ENCODE measurements around the gene CLDN19. TPM values are rescaled to one million over a fixed set of nuclear protein-coding genes. Genes with fewer than 3 reads are reported as not detected.
"Not testable (repeated sequence)": the region's sequence is repeated elsewhere in the genome, so short reads cannot be mapped to it uniquely, and the experiment has no call there.

The CLDN19 gene
- total and polyA plus RNA-seq, 5 donors from 2014 or later: not detected

DNA sequence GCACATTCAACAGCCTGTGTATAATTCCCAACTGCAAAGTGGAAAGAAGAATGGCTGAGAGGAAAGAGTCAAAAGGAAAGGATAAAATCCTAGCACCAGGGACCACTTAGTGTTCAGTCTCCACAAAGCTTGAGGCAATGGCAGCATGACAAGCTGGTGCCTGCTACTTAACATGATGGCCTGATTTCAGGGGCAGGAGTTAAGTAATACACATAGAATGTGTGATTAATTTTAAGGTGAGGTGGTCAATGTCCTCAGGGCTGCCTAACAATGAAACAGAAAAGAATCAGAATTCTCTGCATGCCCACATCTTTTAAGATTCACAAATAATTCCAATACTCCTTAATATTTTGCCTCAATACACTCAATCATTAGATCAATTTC, 17.8 kb upstream of the CLDN19 start:
- ATAC-seq (ENCODE audit: low read depth in 2 of 2) (no peak), DNase-seq (no peak)
- Histone ChIP-seq H3K4me1 (ENCODE audit: control insufficient read depth, insufficient read depth, low read length, poor library complexity, severe bottlenecking) (no peaks in the 10 kb centered on the region), H3K27ac (ENCODE audit: insufficient read depth, low read length, poor library complexity, severe bottlenecking) (no peak overlapping the region), H3K36me3 (ENCODE audit: control insufficient read depth, insufficient read depth, low read length) (peaks cover 65% of the 10 kb centered on the region), H3K9me3 (ENCODE audit: control insufficient read depth in 2 of 2, low read length in 2 of 2) (no peaks in the 10 kb centered on the region), H3K27me3 (ENCODE audit: control insufficient read depth, insufficient read depth, low read length) (no peaks in the 10 kb centered on the region), H3K4me3 (ENCODE audit: low read depth, low read length) (no peak overlapping the region)
- Mint-ChIP-seq H3K36me3 (peaks cover 46% of the 10 kb centered on the region), H3K4me1 (peaks cover 4 to 12% (median 7%) of the 10 kb centered on the region in 4 donors), H3K27ac (no peak overlapping the region), H3K4me3 (no peak overlapping the region), H3K9me3 (no peaks in the 10 kb centered on the region), H3K27me3 (no peaks in the 10 kb centered on the region)

DNA sequence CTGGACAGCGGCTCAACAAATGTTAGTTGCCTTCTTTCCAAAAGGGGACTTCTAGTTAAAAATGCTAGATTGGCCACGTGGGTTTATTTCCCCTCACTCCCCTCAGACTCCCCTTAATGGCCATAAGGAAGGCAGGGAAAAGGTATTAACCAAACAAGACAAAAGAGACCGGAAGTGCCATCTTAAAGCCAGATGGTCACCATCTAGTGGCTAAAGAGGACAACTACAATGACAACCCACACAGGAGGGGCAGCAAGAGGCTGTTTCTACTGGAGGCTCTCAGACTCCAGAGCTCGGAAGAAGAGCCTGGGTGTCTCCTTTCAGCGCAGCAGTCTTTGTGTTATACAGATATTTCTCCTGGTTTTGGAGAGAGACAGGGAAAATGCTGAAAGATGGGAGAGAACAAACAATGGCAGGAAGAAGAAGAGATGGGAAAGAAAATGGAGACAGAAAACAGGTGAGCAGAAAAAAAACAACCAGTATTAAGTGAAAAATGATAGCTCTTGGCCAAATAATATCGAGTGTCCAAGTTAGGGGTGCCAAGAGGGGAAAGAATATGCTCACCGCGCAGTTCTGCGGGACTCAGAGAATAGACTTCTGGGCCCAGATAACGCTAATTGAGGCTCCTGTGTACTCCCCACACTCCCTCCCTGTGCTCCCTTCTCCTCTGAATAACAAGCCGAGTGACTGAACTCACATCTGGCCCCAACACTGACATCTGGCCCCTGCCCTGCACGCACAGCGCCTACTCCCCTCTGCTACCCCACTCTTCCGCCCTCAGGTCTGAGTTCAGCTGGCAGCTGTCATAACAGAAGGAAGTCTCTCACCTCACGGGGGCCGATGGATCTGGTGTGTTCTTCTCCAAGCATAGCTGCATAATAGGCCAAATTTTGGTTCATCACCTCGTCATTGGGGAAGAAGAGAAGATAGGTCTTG, 17.2 kb upstream of the CLDN19 start:
- ATAC-seq (ENCODE audit: low read depth in 2 of 2) (peak in 1 of 2 donors; percentile 50), DNase-seq (peak in 2 of 3 donors; percentile 32 to 60)
- Mint-ChIP-seq H3K4me3 (peak overlapping the region in 1 of 4 donors; percentile 74), H3K9me3 (no peaks in the 10 kb centered on the region), H3K27ac (peak overlapping the region in 2 of 3 donors; percentile 80 to 83), H3K27me3 (no peaks in the 10 kb centered on the region), H3K36me3 (peaks cover 52% of the 10 kb centered on the region), H3K4me1 (peaks cover 4 to 8% (median 6%) of the 10 kb centered on the region in 4 donors)
- H3K27ac ChIP-seq (ENCODE audit: insufficient read depth, low read length, poor library complexity, severe bottlenecking): no peak overlapping the region
- no peaks in the 10 kb centered on the region for H3K9me3 ChIP-seq (ENCODE audit: control insufficient read depth in 2 of 2, low read length in 2 of 2)
- no peaks in the 10 kb centered on the region for H3K27me3 ChIP-seq (ENCODE audit: control insufficient read depth, insufficient read depth, low read length)
- H3K36me3 ChIP-seq (ENCODE audit: control insufficient read depth, insufficient read depth, low read length): peaks cover 71% of the 10 kb centered on the region
- no peaks in the 10 kb centered on the region for H3K4me1 ChIP-seq (ENCODE audit: control insufficient read depth, insufficient read depth, low read length, poor library complexity, severe bottlenecking)
- H3K4me3 ChIP-seq (ENCODE audit: low read depth, low read length): no peak overlapping the region

DNA sequence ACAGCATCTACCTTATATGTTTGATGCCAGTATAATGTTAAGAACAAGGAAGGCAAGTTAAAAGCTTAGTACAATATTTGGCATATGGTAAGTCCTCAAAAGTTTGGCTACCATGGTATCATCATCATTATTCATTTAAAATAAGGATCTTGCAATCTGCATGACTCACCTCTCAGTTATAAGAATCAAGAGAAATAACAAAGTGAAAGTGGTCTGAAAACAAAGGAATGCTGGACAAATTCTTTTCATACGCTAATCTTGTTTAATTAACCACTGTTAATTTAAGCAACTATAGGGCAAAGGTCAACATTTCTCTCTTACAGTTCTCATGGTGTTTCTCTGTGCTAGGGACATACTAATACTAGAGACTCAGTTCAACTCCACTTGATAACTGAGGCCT, 13.0 kb upstream of the CLDN19 start:
- H3K4me3 ChIP-seq (ENCODE audit: low read depth, low read length): no peak overlapping the region
- H3K27ac ChIP-seq (ENCODE audit: insufficient read depth, low read length, poor library complexity, severe bottlenecking): no peak overlapping the region
- H3K4me1 ChIP-seq (ENCODE audit: control insufficient read depth, insufficient read depth, low read length, poor library complexity, severe bottlenecking): no peaks in the 10 kb centered on the region
- H3K4me3 Mint-ChIP-seq: no peak overlapping the region
- H3K4me1 Mint-ChIP-seq: peaks cover 4 to 8% (median 6%) of the 10 kb centered on the region in 4 donors
- H3K9me3 Mint-ChIP-seq: peaks cover 0 to 4% (median 0%) of the 10 kb centered on the region in 7 donors
- H3K36me3 Mint-ChIP-seq: peaks cover 78% of the 10 kb centered on the region
- no peak for DNase-seq
- no peaks in the 10 kb centered on the region for H3K27me3 ChIP-seq (ENCODE audit: control insufficient read depth, insufficient read depth, low read length)
- H3K36me3 ChIP-seq (ENCODE audit: control insufficient read depth, insufficient read depth, low read length): peaks cover 71% of the 10 kb centered on the region
- no peaks in the 10 kb centered on the region for H3K27me3 Mint-ChIP-seq
- no peak for ATAC-seq (ENCODE audit: low read depth in 2 of 2)
- peak overlapping the region in 1 of 3 donors; percentile 74 for H3K27ac Mint-ChIP-seq
- H3K9me3 ChIP-seq (ENCODE audit: control insufficient read depth in 2 of 2, low read length in 2 of 2): no peaks in the 10 kb centered on the region

DNA sequence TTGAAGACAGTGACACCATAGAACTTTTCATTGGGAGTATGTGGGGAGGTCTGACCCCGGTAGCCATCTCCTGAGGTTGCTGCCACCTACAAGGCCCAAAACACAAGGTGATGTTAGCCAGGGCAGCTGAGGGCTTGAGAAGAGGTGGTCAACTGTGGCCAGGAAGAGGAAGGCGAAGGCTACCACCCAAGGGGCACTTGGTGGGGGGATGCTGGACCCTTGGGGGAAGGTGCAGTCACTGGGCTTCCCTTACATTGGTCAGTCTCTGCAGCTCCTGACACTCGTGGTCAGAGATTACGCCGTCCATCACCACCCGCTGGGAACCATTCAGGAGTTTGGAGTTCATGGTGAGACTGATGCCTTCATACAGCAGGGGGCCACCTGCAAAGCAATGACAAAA, 12.2 kb upstream of the CLDN19 start:
- Histone ChIP-seq H3K27me3 (ENCODE audit: control insufficient read depth, insufficient read depth, low read length) (no peaks in the 10 kb centered on the region), H3K36me3 (ENCODE audit: control insufficient read depth, insufficient read depth, low read length) (peaks cover 67% of the 10 kb centered on the region), H3K4me1 (ENCODE audit: control insufficient read depth, insufficient read depth, low read length, poor library complexity, severe bottlenecking) (no peaks in the 10 kb centered on the region), H3K27ac (ENCODE audit: insufficient read depth, low read length, poor library complexity, severe bottlenecking) (no peak overlapping the region), H3K9me3 (ENCODE audit: control insufficient read depth in 2 of 2, low read length in 2 of 2) (no peaks in the 10 kb centered on the region), H3K4me3 (ENCODE audit: low read depth, low read length) (no peak overlapping the region)
- DNase-seq (no peak), ATAC-seq (ENCODE audit: low read depth in 2 of 2) (no peak)
- Mint-ChIP-seq H3K4me1 (peaks cover 4 to 8% (median 5%) of the 10 kb centered on the region in 4 donors), H3K27me3 (no peaks in the 10 kb centered on the region), H3K27ac (peak overlapping the region; percentile 11 to 45 (median 44)), H3K9me3 (peaks cover 0 to 4% (median 0%) of the 10 kb centered on the region in 7 donors), H3K36me3 (peaks cover 75% of the 10 kb centered on the region), H3K4me3 (no peak overlapping the region)

DNA sequence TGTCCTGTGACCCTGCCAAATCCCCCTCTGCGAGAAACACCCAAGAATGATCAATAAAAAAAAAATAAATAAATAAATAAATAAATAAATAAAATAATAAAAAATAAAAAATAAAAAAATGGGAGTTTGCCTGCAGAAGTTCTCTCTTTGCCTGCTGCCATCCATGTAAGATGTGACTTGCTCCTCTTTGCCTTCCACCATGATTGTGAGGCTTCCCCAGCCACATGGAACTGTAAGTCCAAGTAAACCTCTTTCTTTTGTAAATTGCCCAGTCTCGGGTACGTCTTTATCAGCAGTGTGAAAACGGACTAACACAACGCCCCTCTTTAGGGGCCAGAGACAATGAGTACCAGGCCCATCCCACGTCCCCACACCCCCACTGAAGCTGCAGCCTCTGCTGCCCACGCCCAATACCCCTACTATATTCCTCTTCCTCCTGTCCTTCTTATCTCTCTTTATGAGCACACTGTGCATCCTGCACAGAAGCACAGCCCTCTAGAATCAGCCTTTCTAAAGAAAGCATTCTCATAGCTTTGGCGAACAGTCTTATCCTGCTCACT, 11.6 kb upstream of the CLDN19 start:
- not testable (repeated sequence) for H3K27ac ChIP-seq (ENCODE audit: insufficient read depth, low read length, poor library complexity, severe bottlenecking); H3K4me3 ChIP-seq (ENCODE audit: low read depth, low read length); H3K27me3 Mint-ChIP-seq; H3K27me3 ChIP-seq (ENCODE audit: control insufficient read depth, insufficient read depth, low read length); H3K4me3 Mint-ChIP-seq; DNase-seq; ATAC-seq (ENCODE audit: low read depth in 2 of 2); H3K9me3 Mint-ChIP-seq; H3K4me1 ChIP-seq (ENCODE audit: control insufficient read depth, insufficient read depth, low read length, poor library complexity, severe bottlenecking); H3K9me3 ChIP-seq (ENCODE audit: control insufficient read depth in 2 of 2, low read length in 2 of 2); H3K4me1 Mint-ChIP-seq
- Mint-ChIP-seq H3K36me3 (peaks cover 68% of the 10 kb centered on the region), H3K27ac (peak overlapping the region in 2 of 3 donors; percentile 45 to 86)
- H3K36me3 ChIP-seq (ENCODE audit: control insufficient read depth, insufficient read depth, low read length): peaks cover 67% of the 10 kb centered on the region

DNA sequence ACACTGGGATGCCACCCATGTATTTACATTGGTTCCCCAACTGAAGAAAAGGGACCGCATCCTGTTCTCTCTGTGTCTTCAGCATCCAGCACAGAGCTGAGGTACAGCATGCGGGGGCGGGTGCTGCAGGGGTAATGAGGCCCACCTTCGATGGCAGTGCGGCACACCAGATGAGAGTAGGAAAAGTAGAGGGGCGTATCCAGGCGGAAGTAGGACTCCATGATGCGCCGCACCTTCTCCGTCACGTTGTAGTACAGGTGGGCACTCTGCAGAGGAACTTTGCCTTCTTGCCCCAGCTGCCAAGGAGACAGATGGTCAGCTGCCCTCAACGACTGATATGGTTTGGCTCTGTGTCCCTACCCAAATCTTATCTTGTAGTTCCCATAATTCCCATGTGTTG, 10.0 kb upstream of the CLDN19 start:
- peaks cover 58% of the 10 kb centered on the region for H3K36me3 ChIP-seq (ENCODE audit: control insufficient read depth, insufficient read depth, low read length)
- H3K36me3 Mint-ChIP-seq: peaks cover 63% of the 10 kb centered on the region

DNA sequence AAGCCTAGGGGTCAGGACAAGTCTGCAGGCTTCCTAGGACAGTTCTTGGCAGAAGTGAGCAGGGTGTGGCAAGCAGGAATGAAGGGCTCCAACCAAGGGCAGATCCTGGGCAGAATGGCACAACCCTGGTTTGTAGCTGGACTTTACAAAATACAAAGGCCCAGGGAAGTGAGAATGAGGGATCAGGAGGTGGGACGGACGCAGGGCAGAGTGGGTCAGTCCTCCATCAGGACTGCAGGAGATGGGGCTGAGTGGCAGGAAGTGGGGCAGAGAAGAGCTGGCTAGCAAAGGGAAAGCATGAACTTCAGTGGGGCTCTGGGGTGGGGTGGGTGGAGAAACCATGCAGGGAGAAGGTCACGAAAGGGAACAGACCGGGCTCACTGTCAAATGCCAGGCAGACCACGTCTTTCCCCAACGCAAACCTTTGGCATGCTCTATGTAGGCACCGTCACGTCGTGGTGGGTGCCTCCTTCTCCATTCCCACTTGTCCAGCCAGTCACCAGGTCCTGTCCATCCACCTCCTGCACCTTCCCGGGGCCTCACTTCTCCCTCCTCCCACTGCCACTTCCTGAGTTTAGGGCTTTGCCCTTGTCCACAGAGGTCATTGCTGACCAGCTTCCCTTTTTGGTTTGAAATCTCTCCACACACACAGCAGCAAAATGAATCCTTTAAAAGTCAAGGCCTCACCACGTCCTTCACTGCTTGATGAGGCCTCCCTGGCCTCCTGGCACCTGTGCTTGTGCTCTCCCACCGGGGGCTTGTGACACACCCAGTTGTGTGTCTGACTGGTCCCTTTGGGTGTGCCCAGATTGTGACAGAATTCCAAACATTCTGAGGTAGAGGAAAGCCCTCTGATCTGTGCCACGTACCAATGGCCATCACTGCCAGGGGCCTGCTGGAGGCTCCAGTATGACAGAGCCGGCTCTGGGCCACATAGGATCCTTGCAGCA, 8.7 kb upstream of the CLDN19 start:
- Mint-ChIP-seq H3K27me3 (no peaks in the 10 kb centered on the region), H3K36me3 (peaks cover 53% of the 10 kb centered on the region), H3K27ac (peak overlapping the region in 1 of 3 donors; percentile 65), H3K9me3 (peaks cover 0 to 4% (median 0%) of the 10 kb centered on the region in 7 donors), H3K4me1 (peaks cover 0 to 3% (median 0%) of the 10 kb centered on the region in 4 donors), H3K4me3 (no peak overlapping the region)
- Histone ChIP-seq H3K27ac (ENCODE audit: insufficient read depth, low read length, poor library complexity, severe bottlenecking) (no peak overlapping the region), H3K27me3 (ENCODE audit: control insufficient read depth, insufficient read depth, low read length) (no peaks in the 10 kb centered on the region), H3K4me1 (ENCODE audit: control insufficient read depth, insufficient read depth, low read length, poor library complexity, severe bottlenecking) (no peaks in the 10 kb centered on the region), H3K9me3 (ENCODE audit: control insufficient read depth in 2 of 2, low read length in 2 of 2) (no peaks in the 10 kb centered on the region), H3K4me3 (ENCODE audit: low read depth, low read length) (no peak overlapping the region), H3K36me3 (ENCODE audit: control insufficient read depth, insufficient read depth, low read length) (peaks cover 45% of the 10 kb centered on the region)
- no peak for DNase-seq
- ATAC-seq (ENCODE audit: low read depth in 2 of 2): no peak

More for the DNA sequence above, 10.0 kb upstream of the CLDN19 start:
- H3K4me3 ChIP-seq (ENCODE audit: low read depth, low read length): no peak overlapping the region
- H3K27me3 ChIP-seq (ENCODE audit: control insufficient read depth, insufficient read depth, low read length): no peaks in the 10 kb centered on the region
- H3K27ac ChIP-seq (ENCODE audit: insufficient read depth, low read length, poor library complexity, severe bottlenecking): no peak overlapping the region
- H3K9me3 ChIP-seq (ENCODE audit: control insufficient read depth in 2 of 2, low read length in 2 of 2): no peaks in the 10 kb centered on the region
- ATAC-seq (ENCODE audit: low read depth in 2 of 2): no peak
- DNase-seq: no peak
- Mint-ChIP-seq H3K27ac (no peak overlapping the region), H3K4me1 (peaks cover 0 to 3% (median 0%) of the 10 kb centered on the region in 4 donors), H3K27me3 (no peaks in the 10 kb centered on the region), H3K4me3 (no peak overlapping the region), H3K9me3 (peaks cover 0 to 4% (median 0%) of the 10 kb centered on the region in 7 donors)
- no peaks in the 10 kb centered on the region for H3K4me1 ChIP-seq (ENCODE audit: control insufficient read depth, insufficient read depth, low read length, poor library complexity, severe bottlenecking)

All from CD4-positive, CD25-positive, alpha-beta regulatory T cell (primary cell).